ENCODE results near the gene GPANK1. TPM values are rescaled to one million over a fixed set of nuclear protein-coding genes. Genes with fewer than 3 reads are reported as not detected.
A peak's percentile ranks its signal among the peaks of the same experiment; 100 is the strongest.

Gene GPANK1
- total RNA-seq, 1 donor from 2014 or later: 8.9 TPM

DNA sequence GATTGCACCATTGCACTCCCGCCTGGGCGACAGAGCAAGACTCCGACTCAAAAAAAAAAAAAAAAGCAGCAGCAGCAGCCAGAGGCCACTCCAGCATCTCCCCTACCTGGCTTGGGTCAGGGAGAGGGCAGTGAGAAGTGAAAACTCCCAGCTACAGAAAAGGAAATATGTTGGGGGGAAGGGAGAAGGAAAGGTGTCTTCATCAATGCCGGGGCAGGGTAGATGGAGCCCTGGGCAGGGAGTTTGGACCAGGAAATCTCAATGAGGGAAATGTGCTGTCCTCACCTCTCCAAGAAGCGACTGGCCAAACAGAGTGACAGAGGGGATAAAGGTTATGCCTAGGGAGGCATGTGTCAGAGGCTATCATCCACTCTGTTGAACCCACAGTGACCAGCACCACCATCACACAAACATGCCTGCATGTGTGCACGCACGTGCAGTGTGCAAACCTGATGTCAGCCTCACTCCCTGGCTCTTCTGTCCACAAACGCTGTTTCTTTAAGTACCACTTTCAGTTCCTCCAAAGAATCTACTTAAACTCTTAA, 50.6 kb downstream of the GPANK1 start:
- TF ChIP-seq, protein P1, sequence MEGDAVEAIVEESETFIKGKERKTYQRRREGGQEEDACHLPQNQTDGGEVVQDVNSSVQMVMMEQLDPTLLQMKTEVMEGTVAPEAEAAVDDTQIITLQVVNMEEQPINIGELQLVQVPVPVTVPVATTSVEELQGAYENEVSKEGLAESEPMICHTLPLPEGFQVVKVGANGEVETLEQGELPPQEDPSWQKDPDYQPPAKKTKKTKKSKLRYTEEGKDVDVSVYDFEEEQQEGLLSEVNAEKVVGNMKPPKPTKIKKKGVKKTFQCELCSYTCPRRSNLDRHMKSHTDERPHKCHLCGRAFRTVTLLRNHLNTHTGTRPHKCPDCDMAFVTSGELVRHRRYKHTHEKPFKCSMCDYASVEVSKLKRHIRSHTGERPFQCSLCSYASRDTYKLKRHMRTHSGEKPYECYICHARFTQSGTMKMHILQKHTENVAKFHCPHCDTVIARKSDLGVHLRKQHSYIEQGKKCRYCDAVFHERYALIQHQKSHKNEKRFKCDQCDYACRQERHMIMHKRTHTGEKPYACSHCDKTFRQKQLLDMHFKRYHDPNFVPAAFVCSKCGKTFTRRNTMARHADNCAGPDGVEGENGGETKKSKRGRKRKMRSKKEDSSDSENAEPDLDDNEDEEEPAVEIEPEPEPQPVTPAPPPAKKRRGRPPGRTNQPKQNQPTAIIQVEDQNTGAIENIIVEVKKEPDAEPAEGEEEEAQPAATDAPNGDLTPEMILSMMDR (IDR thresholded peaks at IDR 0.05; ENCODE audit: unreplicated experiment): no peak
- H3K9me3 Mint-ChIP-seq (ENCODE audit: unreplicated experiment): no peaks in the 10 kb centered on the region
- H3K27me3 Mint-ChIP-seq (ENCODE audit: unreplicated experiment): peaks cover 6% of the 10 kb centered on the region
- H3K4me3 Mint-ChIP-seq (ENCODE audit: unreplicated experiment): no peak overlapping the region
- no peak for DNase-seq (ENCODE audit: low spot score)
- no peaks in the 10 kb centered on the region for H3K36me3 Mint-ChIP-seq (ENCODE audit: low read depth, unreplicated experiment)
- H3K4me1 Mint-ChIP-seq (ENCODE audit: unreplicated experiment): peaks cover 26% of the 10 kb centered on the region
- H3K27ac Mint-ChIP-seq (ENCODE audit: unreplicated experiment): no peak overlapping the region

Small RNA genes within 50 kb of the gene (microRNA-seq; reads per million reads assigned to microRNA genes)
- gene MIR4646 (ENCODE audit: unreplicated experiment) (4.3 reads per million, percentile 46 among the genes with 10 or more reads in this experiment), gene MIR6832 (ENCODE audit: unreplicated experiment) (1.2 reads per million, percentile 17 among the genes with 10 or more reads in this experiment)

Other genes with a start within 250 kb of the GPANK1 start
- 3.6 TPM for gene MICB, start 166.9 kb downstream of the GPANK1 start, total RNA-seq (ENCODE audit: unreplicated experiment)
- not detected for gene MCCD1, start 136.0 kb downstream of the GPANK1 start, total RNA-seq (ENCODE audit: unreplicated experiment)
- 336 TPM for gene DDX39B, start 123.0 kb downstream of the GPANK1 start, total RNA-seq (ENCODE audit: unreplicated experiment)
- 1.8 TPM for gene ATP6V1G2, start 118.4 kb downstream of the GPANK1 start, total RNA-seq (ENCODE audit: unreplicated experiment)
- gene NFKBIL1, start 117.4 kb downstream of the GPANK1 start, total RNA-seq (ENCODE audit: unreplicated experiment): 13.4 TPM
- gene LTA, start 92.7 kb downstream of the GPANK1 start, total RNA-seq (ENCODE audit: unreplicated experiment): not detected
- gene TNF, start 89.4 kb downstream of the GPANK1 start, total RNA-seq (ENCODE audit: unreplicated experiment): not detected
- not detected for gene LTB, start 82.6 kb downstream of the GPANK1 start, total RNA-seq (ENCODE audit: unreplicated experiment)
- gene LST1, start 78.7 kb downstream of the GPANK1 start, total RNA-seq (ENCODE audit: unreplicated experiment): 1.7 TPM
- gene NCR3, start 72.0 kb downstream of the GPANK1 start, total RNA-seq (ENCODE audit: unreplicated experiment): not detected
- 22.8 TPM for gene AIF1, start 49.8 kb downstream of the GPANK1 start, total RNA-seq (ENCODE audit: unreplicated experiment)
- 149 TPM for gene PRRC2A, start 44.3 kb downstream of the GPANK1 start, total RNA-seq (ENCODE audit: unreplicated experiment)
- 312 TPM for gene BAG6, start 12.3 kb downstream of the GPANK1 start, total RNA-seq (ENCODE audit: unreplicated experiment)
- 0.92 TPM for gene APOM, start 9.1 kb downstream of the GPANK1 start, total RNA-seq (ENCODE audit: unreplicated experiment)
- 13.1 TPM for gene C6orf47, start 4.2 kb downstream of the GPANK1 start, total RNA-seq (ENCODE audit: unreplicated experiment)
- gene CSNK2B, start 1.1 kb upstream of the GPANK1 start, total RNA-seq (ENCODE audit: unreplicated experiment): 164 TPM
- 16.3 TPM for gene LY6G5B, start 5.0 kb upstream of the GPANK1 start, total RNA-seq (ENCODE audit: unreplicated experiment)
- 22.0 TPM for gene LY6G5C, start 16.1 kb upstream of the GPANK1 start, total RNA-seq (ENCODE audit: unreplicated experiment)
- 54.7 TPM for gene ABHD16A, start 38.3 kb upstream of the GPANK1 start, total RNA-seq (ENCODE audit: unreplicated experiment)
- gene LY6G6F, start 41.9 kb upstream of the GPANK1 start, total RNA-seq (ENCODE audit: unreplicated experiment): not detected
- not detected for gene LY6G6D, start 50.4 kb upstream of the GPANK1 start, total RNA-seq (ENCODE audit: unreplicated experiment)
- gene LY6G6C, start 56.7 kb upstream of the GPANK1 start, total RNA-seq (ENCODE audit: unreplicated experiment): 0.28 TPM
- gene MPIG6B, start 58.4 kb upstream of the GPANK1 start, total RNA-seq (ENCODE audit: unreplicated experiment): not detected
- gene DDAH2, start 64.3 kb upstream of the GPANK1 start, total RNA-seq (ENCODE audit: unreplicated experiment): 145 TPM
- 420 TPM for gene CLIC1, start 71.5 kb upstream of the GPANK1 start, total RNA-seq (ENCODE audit: unreplicated experiment)
- gene MSH5, start 75.0 kb upstream of the GPANK1 start, total RNA-seq (ENCODE audit: unreplicated experiment): 16.1 TPM
- gene SAPCD1, start 97.7 kb upstream of the GPANK1 start, total RNA-seq (ENCODE audit: unreplicated experiment): 2.4 TPM
- 0.74 TPM for gene VWA7, start 112.3 kb upstream of the GPANK1 start, total RNA-seq (ENCODE audit: unreplicated experiment)
- gene VARS1, start 130.8 kb upstream of the GPANK1 start, total RNA-seq (ENCODE audit: unreplicated experiment): 53.0 TPM
- 57.1 TPM for gene LSM2, start 142.0 kb upstream of the GPANK1 start, total RNA-seq (ENCODE audit: unreplicated experiment)
- 0.82 TPM for gene HSPA1L, start 150.3 kb upstream of the GPANK1 start, total RNA-seq (ENCODE audit: unreplicated experiment)
- 27.2 TPM for gene HSPA1A, start 150.5 kb upstream of the GPANK1 start, total RNA-seq (ENCODE audit: unreplicated experiment)
- 19.8 TPM for gene HSPA1B, start 162.7 kb upstream of the GPANK1 start, total RNA-seq (ENCODE audit: unreplicated experiment)
- gene NEU1, start 197.8 kb upstream of the GPANK1 start, total RNA-seq (ENCODE audit: unreplicated experiment): 31.9 TPM
- 1.6 TPM for gene SLC44A4, start 214.0 kb upstream of the GPANK1 start, total RNA-seq (ENCODE audit: unreplicated experiment)
- gene EHMT2, start 232.7 kb upstream of the GPANK1 start, total RNA-seq (ENCODE audit: unreplicated experiment): 53.4 TPM
- gene ZBTB12, start 237.1 kb upstream of the GPANK1 start, total RNA-seq (ENCODE audit: unreplicated experiment): 9.0 TPM

Data from endothelial cell (in vitro differentiated cells).